Common myeloid progenitor, CD34-positive (primary cell): ENCODE results near the gene PIGM.

Experiments
- CTCF ChIA-PET: fragments of 350-600 bp; sonication (Branson Sonifier 250); formaldehyde crosslinking; loops from one replicate; lab custom pipeline; 2021; ENCODE audit warnings: antibody characterized with exemption; lab: Charles Lee
- POLR2A ChIA-PET: fragments of 350-600 bp; sonication (Branson Sonifier 250); formaldehyde crosslinking; loops from one replicate; lab custom pipeline; 2021; ENCODE audit warnings: antibody characterized with exemption; lab: Charles Lee
- DNase-seq, 3 donors: peaks; one replicate each; pipeline versions ENCODE4 v3.0.0 to v3.0.0-alpha.2; 2013
- H3K27ac ChIP-seq, 2 experiments: 1 replicate in 1 of 2; 2 replicates in 1 of 2; pipeline ENCODE4 v1.7.0; 2013; ENCODE audit warnings: inconsistent platforms in 2 of 2, low read length in 2 of 2, mild to moderate bottlenecking in 2 of 2, low read depth in 1 of 2, moderate library complexity in 1 of 2; ENCODE audit not compliant: severe bottlenecking in 2 of 2, insufficient read depth in 1 of 2, poor library complexity in 1 of 2
- H3K27me3 ChIP-seq, 5 experiments: replicated peaks in 2 of 5; 1 replicate in 3 of 5; 2 replicates in 2 of 5; pipeline versions ENCODE4 v1.6.1 to v1.7.0; 2013; ENCODE audit warnings: low read length in 4 of 5, mild to moderate bottlenecking in 2 of 5, moderate library complexity in 2 of 5, inconsistent platforms in 1 of 5; ENCODE audit not compliant: insufficient read depth in 5 of 5, control insufficient read depth in 4 of 5
- H3K36me3 ChIP-seq, 4 experiments: 1 replicate in 2 of 4; 2 replicates in 2 of 4; pipeline versions ENCODE4 v1.6.1 to v1.7.0; 2013; ENCODE audit warnings: low read length in 3 of 4, control low read depth in 1 of 4, mild to moderate bottlenecking in 1 of 4; ENCODE audit not compliant: control insufficient read depth in 4 of 4, insufficient read depth in 4 of 4
- H3K4me1 ChIP-seq, 4 experiments: 1 replicate in 3 of 4; 2 replicates in 1 of 4; pipeline versions ENCODE4 v1.6.1 to v1.7.1; 2013; ENCODE audit warnings: low read length in 3 of 4, mild to moderate bottlenecking in 3 of 4, control low read depth in 1 of 4, inconsistent platforms in 1 of 4, moderate library complexity in 1 of 4; ENCODE audit not compliant: control insufficient read depth in 4 of 4, insufficient read depth in 4 of 4; ENCODE audit errors: control extremely low read depth in 1 of 4
- H3K4me3 ChIP-seq, 7 experiments: 1 replicate in 4 of 7; 2 replicates in 3 of 7; pipeline versions ENCODE4 v1.5.1 to v1.7.0; 2013; ENCODE audit warnings: mild to moderate bottlenecking in 7 of 7, low read length in 6 of 7, moderate library complexity in 6 of 7, inconsistent platforms in 2 of 7, low read depth in 2 of 7, control low read depth in 1 of 7; ENCODE audit not compliant: insufficient read depth in 4 of 7, control insufficient read depth in 1 of 7; ENCODE audit errors: extremely low read depth in 1 of 7
- H3K9me3 ChIP-seq, 5 experiments: 1 replicate in 4 of 5; 2 replicates in 1 of 5; pipeline versions ENCODE4 v1.6.1 to v1.7.1; 2013; ENCODE audit warnings: low read length in 4 of 5, mild to moderate bottlenecking in 2 of 5, inconsistent platforms in 1 of 5, low read depth in 1 of 5, moderate library complexity in 1 of 5; ENCODE audit not compliant: control insufficient read depth in 4 of 5, insufficient read depth in 2 of 5; ENCODE audit errors: control extremely low read depth in 1 of 5
- WGBS: methylation state at CpG from one replicate; pipeline ENCODE4 v1.1.5; 2013; ENCODE audit not compliant: insufficient coverage; 5-methylcytosine and 5-hydroxymethylcytosine counted together

The PIGM gene

DNA sequence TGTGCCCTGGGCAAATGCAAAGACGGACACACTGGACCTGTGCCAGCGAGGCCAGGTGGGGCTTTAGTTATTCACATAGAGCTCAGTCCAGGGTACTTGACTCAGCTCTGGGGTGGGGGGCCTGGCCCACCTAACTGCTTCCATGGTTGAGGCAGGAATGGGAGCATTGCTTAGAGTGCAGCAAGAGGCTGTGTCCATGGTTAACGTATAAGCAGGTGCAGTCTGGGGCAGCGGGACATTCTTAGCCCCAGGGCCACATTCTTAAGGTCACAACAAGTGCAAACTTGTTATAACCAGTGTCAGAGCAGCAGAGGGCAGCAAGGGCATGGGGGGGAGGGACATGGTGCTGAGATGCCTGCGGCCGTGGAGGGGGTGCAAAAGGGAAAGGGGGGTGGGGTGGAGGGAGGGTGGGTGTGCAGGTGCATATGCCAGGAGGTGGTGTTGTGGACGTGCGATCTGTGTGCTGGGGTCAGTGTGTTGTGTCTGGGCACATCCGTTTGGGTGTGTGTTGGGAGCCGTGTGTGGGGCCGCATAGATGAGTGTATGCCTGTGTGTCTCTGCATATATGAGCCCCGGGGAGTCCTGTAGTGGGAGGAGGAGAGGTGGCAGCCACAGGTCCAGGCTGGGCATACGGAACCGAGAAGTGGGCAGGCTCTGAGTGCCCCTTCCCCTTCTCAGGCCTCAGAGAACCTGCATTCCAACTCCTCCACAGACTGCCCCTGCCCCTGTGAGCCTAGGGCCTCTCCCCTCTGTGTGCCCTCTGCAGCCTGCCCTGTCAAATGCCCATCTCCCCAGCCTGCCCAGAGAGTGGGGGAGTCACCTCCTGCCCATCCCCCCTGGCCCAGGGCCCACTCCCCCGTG is 29.8 kb upstream of the PIGM start:
- H3K27me3 ChIP-seq, result peaks cover 0 to 11% (median 0%) of the 10 kb centered on the region in 5 experiments
- H3K4me3 ChIP-seq, result no peak overlapping the region
- H3K36me3 ChIP-seq, result no peaks in the 10 kb centered on the region
- POLR2A ChIA-PET, result interaction anchor here (1.0 kb wide), 1 partner anchor 13 kb away, joined by 3 read pairs; no protein-coding TSS in a partner anchor
- DNase-seq, result no peak
- no peak overlapping the region for H3K27ac ChIP-seq
- CTCF ChIA-PET, result interaction anchor here (1.0 to 2.1 kb wide), 3 partner anchors 15 to 54 kb away, joined by 3 to 8 read pairs (median 5); no protein-coding TSS in a partner anchor
- H3K9me3 ChIP-seq, result no peaks in the 10 kb centered on the region
- 96% methylated on average over 10 of the region's 15 CpGs for WGBS
- H3K4me1 ChIP-seq, result no peaks in the 10 kb centered on the region

DNA sequence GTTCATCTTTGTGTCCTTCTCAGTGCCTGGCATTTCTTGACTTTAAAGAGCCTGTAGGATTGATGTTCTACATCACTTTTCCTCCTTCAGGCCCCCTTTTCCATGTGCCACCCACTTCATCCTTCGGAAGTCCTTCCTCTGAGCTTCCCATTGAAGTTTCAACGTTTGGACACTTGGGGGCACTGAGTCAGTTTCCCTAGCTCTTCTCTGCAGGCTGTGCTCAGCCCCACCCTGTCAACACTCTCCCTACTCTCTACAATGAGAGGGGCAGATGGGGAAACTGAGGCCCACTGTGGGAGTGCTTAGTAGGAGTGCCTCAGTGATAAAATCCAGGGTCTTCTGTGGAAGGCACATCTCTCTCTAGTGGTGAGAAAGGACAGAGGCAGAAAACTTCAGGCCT is 26.3 kb upstream of the PIGM start:
- Histone ChIP-seq H3K4me3 (no peak overlapping the region), H3K27ac (no peak overlapping the region), H3K9me3 (no peaks in the 10 kb centered on the region), H3K4me1 (no peaks in the 10 kb centered on the region), H3K36me3 (no peaks in the 10 kb centered on the region), H3K27me3 (peaks cover 0 to 8% (median 0%) of the 10 kb centered on the region in 5 experiments)
- WGBS, result no CpG with 5 or more reads among the region's 2 CpGs
- no peak for DNase-seq
- ChIA-PET POLR2A (no interaction called here), CTCF (interaction anchor here (0.6 to 3.9 kb wide), 8 partner anchors 8 to 51 kb away, joined by 3 to 25 read pairs (median 4); no protein-coding TSS in a partner anchor)

DNA sequence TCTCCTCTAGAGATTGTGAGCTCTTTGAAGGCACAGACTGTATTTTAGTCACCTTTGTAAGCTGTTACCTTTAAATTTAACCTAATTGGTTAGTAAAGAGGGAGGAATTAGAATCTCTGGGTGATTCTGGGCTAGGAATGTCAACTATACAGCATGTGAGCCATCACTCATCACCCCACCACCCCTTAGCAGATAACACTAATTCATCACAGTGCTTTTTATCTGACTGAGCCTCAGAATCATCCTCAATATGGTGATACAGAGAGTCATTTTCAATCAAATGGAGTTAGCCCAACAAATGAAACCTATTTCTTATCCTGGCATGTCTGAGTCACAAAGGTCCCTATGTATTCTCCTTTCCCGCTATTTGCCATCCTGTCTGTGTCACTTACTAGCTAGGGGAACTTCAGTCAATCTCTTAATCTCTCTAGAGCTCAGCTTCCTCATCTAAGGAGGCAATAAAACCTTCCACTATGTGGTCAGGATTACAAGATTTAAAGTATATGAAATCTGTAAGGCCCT is 24.9 kb upstream of the PIGM start:
- CTCF ChIA-PET, result interaction anchor here (1.0 to 3.9 kb wide), 6 partner anchors 9 to 49 kb away, joined by 3 to 22 read pairs (median 4); no protein-coding TSS in a partner anchor
- H3K36me3 ChIP-seq, result no peaks in the 10 kb centered on the region
- H3K9me3 ChIP-seq, result no peaks in the 10 kb centered on the region
- POLR2A ChIA-PET, result no interaction called here
- no peak overlapping the region for H3K4me3 ChIP-seq
- peak in 2 of 3 donors; percentile 12 to 23 for DNase-seq
- 70% methylated on average over 1 of the region's 1 CpG for whole genome bisulfite sequencing
- H3K27me3 ChIP-seq, result peaks cover 0 to 16% (median 0%) of the 10 kb centered on the region in 5 experiments
- no peaks in the 10 kb centered on the region for H3K4me1 ChIP-seq
- no peak overlapping the region for H3K27ac ChIP-seq

DNA sequence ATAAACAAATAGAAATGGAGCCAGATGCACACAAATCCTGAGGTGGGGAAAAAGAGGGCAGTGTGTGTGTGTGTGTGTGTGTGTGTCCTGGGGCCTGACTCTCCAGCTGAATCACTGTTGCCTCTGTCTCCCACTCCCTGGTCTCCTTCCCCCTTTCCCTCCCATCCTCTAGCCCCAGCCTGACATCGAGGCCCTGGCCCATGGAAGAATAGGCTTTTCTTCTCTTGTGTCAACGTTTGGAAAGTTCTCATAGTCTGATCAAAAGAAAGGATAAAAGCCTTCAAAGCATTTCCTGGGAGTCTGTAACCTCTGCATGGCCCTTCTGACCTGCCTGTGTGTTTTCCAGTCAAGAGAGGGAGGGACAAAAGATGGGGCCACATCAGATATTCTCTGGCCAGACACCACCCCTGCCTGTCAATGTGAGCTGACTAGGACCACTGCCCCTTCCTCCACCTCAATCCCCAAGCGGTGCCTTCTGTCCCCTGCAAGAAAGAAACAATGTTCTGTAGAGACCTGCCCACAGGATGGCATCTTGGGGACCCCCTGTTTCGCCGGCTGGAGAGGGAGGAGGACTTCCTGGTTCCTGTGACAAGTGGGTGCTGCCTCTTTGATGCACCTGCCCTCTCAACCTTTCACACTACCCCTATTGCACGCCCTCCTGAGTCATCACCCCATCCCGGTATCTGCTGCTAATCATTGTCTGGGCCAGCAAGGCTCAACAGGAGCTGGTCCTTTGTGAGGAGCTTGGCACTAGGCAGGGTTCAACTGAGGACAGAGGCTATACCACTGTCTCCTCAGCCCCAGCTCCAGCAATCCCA is 22.0 kb upstream of the PIGM start:
- ChIA-PET POLR2A (no interaction called here), CTCF (interaction anchor here (0.7 to 5.0 kb wide), 5 partner anchors 10 to 47 kb away, joined by 3 to 32 read pairs (median 5); partner anchors contain the start of gene IGSF8)
- H3K4me3 ChIP-seq, result no peak overlapping the region
- H3K27ac ChIP-seq, result no peak overlapping the region
- no peaks in the 10 kb centered on the region for H3K36me3 ChIP-seq
- no peaks in the 10 kb centered on the region for H3K4me1 ChIP-seq
- peaks cover 0 to 15% (median 0%) of the 10 kb centered on the region in 5 experiments for H3K27me3 ChIP-seq
- WGBS, result 79% methylated on average over 5 of the region's 7 CpGs
- H3K9me3 ChIP-seq, result no peaks in the 10 kb centered on the region
- no peak for DNase-seq

DNA sequence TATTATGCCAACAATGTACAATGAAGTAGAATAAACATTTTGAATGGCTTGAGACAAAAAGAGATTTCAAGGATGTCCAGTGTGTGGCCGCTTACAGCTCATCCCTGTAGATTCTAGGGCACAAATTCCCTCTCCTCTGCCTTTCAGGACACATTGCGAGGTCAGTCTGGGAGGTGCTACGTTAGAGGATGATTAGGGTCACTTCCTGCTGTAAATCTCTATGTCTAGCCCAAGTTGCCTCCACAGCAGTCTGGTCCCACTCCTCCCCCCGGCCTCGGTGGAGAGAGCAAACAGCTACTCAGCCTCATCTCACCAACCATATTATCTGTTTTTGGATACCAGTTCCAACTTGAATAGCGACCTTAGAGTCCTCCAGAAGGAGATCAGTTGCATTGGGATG is 21.1 kb upstream of the PIGM start:
- DNase-seq, result no peak
- H3K9me3 ChIP-seq, result no peaks in the 10 kb centered on the region
- H3K36me3 ChIP-seq, result no peaks in the 10 kb centered on the region
- ChIA-PET CTCF (interaction anchor here (0.7 to 5.0 kb wide), 5 partner anchors 16 to 45 kb away, joined by 3 to 32 read pairs (median 3); partner anchors contain the start of gene IGSF8), POLR2A (no interaction called here)
- H3K27ac ChIP-seq, result no peak overlapping the region
- H3K4me3 ChIP-seq, result no peak overlapping the region
- peaks cover 0 to 17% (median 0%) of the 10 kb centered on the region in 5 experiments for H3K27me3 ChIP-seq
- peaks cover 0 to 7% (median 2%) of the 10 kb centered on the region in 4 experiments for H3K4me1 ChIP-seq
- 76% methylated on average over 6 of the region's 6 CpGs for WGBS

DNA sequence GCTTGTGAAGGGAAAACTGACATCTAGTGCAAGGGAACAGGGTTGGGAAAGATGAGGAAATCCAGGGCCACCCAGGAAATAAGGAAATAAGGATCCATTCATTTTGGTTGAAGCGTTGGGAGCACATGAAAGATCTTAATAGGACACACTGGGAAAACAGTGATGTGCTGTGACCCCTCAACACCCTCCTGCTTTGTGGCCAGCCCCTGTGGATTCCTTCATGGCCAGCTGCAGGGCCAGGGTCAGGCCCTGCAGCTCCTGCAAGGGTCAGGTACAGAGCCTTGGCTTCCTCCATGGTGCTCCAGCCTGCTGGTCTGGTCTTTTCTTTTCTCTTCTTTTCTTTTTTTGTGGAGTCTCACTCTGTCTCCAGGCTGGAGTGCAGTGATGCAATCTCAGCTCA is 18.8 kb upstream of the PIGM start:
- Histone ChIP-seq H3K4me3 (no peak overlapping the region), H3K4me1 (peaks cover 5 to 25% (median 15%) of the 10 kb centered on the region in 4 experiments), H3K36me3 (no peaks in the 10 kb centered on the region), H3K27me3 (peaks cover 0 to 17% (median 0%) of the 10 kb centered on the region in 5 experiments), H3K27ac (no peak overlapping the region), H3K9me3 (no peaks in the 10 kb centered on the region)
- CTCF ChIA-PET, result interaction anchor here (1.4 to 5.0 kb wide), 2 partner anchors 13 to 27 kb away, joined by 3 to 32 read pairs; no protein-coding TSS in a partner anchor
- POLR2A ChIA-PET, result interaction anchor here (0.6 kb wide), 1 partner anchor 193 kb away, joined by 3 read pairs; no protein-coding TSS in a partner anchor
- 100% methylated on average over 1 of the region's 1 CpG for WGBS
- no peak for DNase-seq
